ENCODE data around the gene LRRC15.

LRRC15 gene

GRCh38 chr3:194330160-194330559 is 39.4 kb downstream of the LRRC15 start:
- H3K27ac ChIP-seq (ENCODE audit: low read length) = no peak overlapping the region

GRCh38 chr3:194329583-194329965 is 40.0 kb downstream of the LRRC15 start:
- Histone ChIP-seq H3K36me3 (ENCODE audit: control insufficient read depth, low read depth, low read length) (no peaks in the 10 kb centered on the region), H3K27me3 (ENCODE audit: control insufficient read depth, insufficient read depth, low read length) (peaks cover 27% of the 10 kb centered on the region), H3K9me3 (ENCODE audit: control insufficient read depth, low read depth, low read length) (no peaks in the 10 kb centered on the region), H3K9ac (ENCODE audit: low read length) (no peak overlapping the region), H3K27ac (ENCODE audit: low read length) (no peak overlapping the region), H3K4me3 (ENCODE audit: low read length) (no peak overlapping the region), H3K4me1 (ENCODE audit: control insufficient read depth, low read depth, low read length) (no peaks in the 10 kb centered on the region)

More at GRCh38 chr3:194330160-194330559, 39.4 kb downstream of the LRRC15 start:
- Histone ChIP-seq H3K36me3 (ENCODE audit: control insufficient read depth, low read depth, low read length) (no peaks in the 10 kb centered on the region), H3K4me3 (ENCODE audit: low read length) (no peak overlapping the region), H3K9ac (ENCODE audit: low read length) (no peak overlapping the region), H3K27me3 (ENCODE audit: control insufficient read depth, insufficient read depth, low read length) (peaks cover 27% of the 10 kb centered on the region), H3K4me1 (ENCODE audit: control insufficient read depth, low read depth, low read length) (no peaks in the 10 kb centered on the region), H3K9me3 (ENCODE audit: control insufficient read depth, low read depth, low read length) (no peaks in the 10 kb centered on the region)

- peaks cover 24% of the 10 kb centered on the region for H3K27me3 ChIP-seq (ENCODE audit: control insufficient read depth, insufficient read depth, low read length)
- no peak overlapping the region for H3K9ac ChIP-seq (ENCODE audit: low read length)
- H3K27ac ChIP-seq (ENCODE audit: low read length) = no peak overlapping the region
Measured at GRCh38 chr3:194328942-194329582, 40.5 kb downstream of the LRRC15 start.

GRCh38 chr3:194328053-194328657 is 41.4 kb downstream of the LRRC15 start:
- no peak overlapping the region for H3K27ac ChIP-seq (ENCODE audit: low read length)
- H3K27me3 ChIP-seq (ENCODE audit: control insufficient read depth, insufficient read depth, low read length) = peaks cover 16% of the 10 kb centered on the region
- no peaks in the 10 kb centered on the region for H3K9me3 ChIP-seq (ENCODE audit: control insufficient read depth, low read depth, low read length)
- H3K4me1 ChIP-seq (ENCODE audit: control insufficient read depth, low read depth, low read length) = no peaks in the 10 kb centered on the region
- H3K36me3 ChIP-seq (ENCODE audit: control insufficient read depth, low read depth, low read length) = no peaks in the 10 kb centered on the region
- no peak overlapping the region for H3K4me3 ChIP-seq (ENCODE audit: low read length)
- no peak overlapping the region for H3K9ac ChIP-seq (ENCODE audit: low read length)

More at GRCh38 chr3:194328942-194329582, 40.5 kb downstream of the LRRC15 start:
- no peak overlapping the region for H3K4me3 ChIP-seq (ENCODE audit: low read length)
- H3K9me3 ChIP-seq (ENCODE audit: control insufficient read depth, low read depth, low read length) = no peaks in the 10 kb centered on the region
- H3K4me1 ChIP-seq (ENCODE audit: control insufficient read depth, low read depth, low read length) = no peaks in the 10 kb centered on the region
- no peaks in the 10 kb centered on the region for H3K36me3 ChIP-seq (ENCODE audit: control insufficient read depth, low read depth, low read length)

- peaks cover 9% of the 10 kb centered on the region for H3K27me3 ChIP-seq (ENCODE audit: control insufficient read depth, insufficient read depth, low read length)
- no peaks in the 10 kb centered on the region for H3K36me3 ChIP-seq (ENCODE audit: control insufficient read depth, low read depth, low read length)
- no peaks in the 10 kb centered on the region for H3K4me1 ChIP-seq (ENCODE audit: control insufficient read depth, low read depth, low read length)
- no peak overlapping the region for H3K9ac ChIP-seq (ENCODE audit: low read length)
- no peak overlapping the region for H3K27ac ChIP-seq (ENCODE audit: low read length)
- H3K4me3 ChIP-seq (ENCODE audit: low read length) = no peak overlapping the region
- H3K9me3 ChIP-seq (ENCODE audit: control insufficient read depth, low read depth, low read length) = no peaks in the 10 kb centered on the region
Measured at GRCh38 chr3:194327218-194328052, 42.1 kb downstream of the LRRC15 start.

- no peaks in the 10 kb centered on the region for H3K36me3 ChIP-seq (ENCODE audit: control insufficient read depth, low read depth, low read length)
- H3K27ac ChIP-seq (ENCODE audit: low read length) = no peak overlapping the region
Measured at GRCh38 chr3:194326968-194327217, 42.6 kb downstream of the LRRC15 start.

GRCh38 chr3:194326192-194326967 is 43.2 kb downstream of the LRRC15 start:
- no peaks in the 10 kb centered on the region for H3K4me1 ChIP-seq (ENCODE audit: control insufficient read depth, low read depth, low read length)
- H3K27ac ChIP-seq (ENCODE audit: low read length) = no peak overlapping the region
- no peak overlapping the region for H3K4me3 ChIP-seq (ENCODE audit: low read length)
- H3K36me3 ChIP-seq (ENCODE audit: control insufficient read depth, low read depth, low read length) = no peaks in the 10 kb centered on the region
- no peak overlapping the region for H3K9ac ChIP-seq (ENCODE audit: low read length)
- no peaks in the 10 kb centered on the region for H3K27me3 ChIP-seq (ENCODE audit: control insufficient read depth, insufficient read depth, low read length)
- H3K9me3 ChIP-seq (ENCODE audit: control insufficient read depth, low read depth, low read length) = no peaks in the 10 kb centered on the region

More at GRCh38 chr3:194326968-194327217, 42.6 kb downstream of the LRRC15 start:
- H3K27me3 ChIP-seq (ENCODE audit: control insufficient read depth, insufficient read depth, low read length) = peaks cover 4% of the 10 kb centered on the region
- H3K9ac ChIP-seq (ENCODE audit: low read length) = no peak overlapping the region
- no peak overlapping the region for H3K4me3 ChIP-seq (ENCODE audit: low read length)
- no peaks in the 10 kb centered on the region for H3K9me3 ChIP-seq (ENCODE audit: control insufficient read depth, low read depth, low read length)
- H3K4me1 ChIP-seq (ENCODE audit: control insufficient read depth, low read depth, low read length) = no peaks in the 10 kb centered on the region

GRCh38 chr3:194325424-194326153 is 44.0 kb downstream of the LRRC15 start:
- no peaks in the 10 kb centered on the region for H3K36me3 ChIP-seq (ENCODE audit: control insufficient read depth, low read depth, low read length)
- no peaks in the 10 kb centered on the region for H3K9me3 ChIP-seq (ENCODE audit: control insufficient read depth, low read depth, low read length)
- no peak overlapping the region for H3K27ac ChIP-seq (ENCODE audit: low read length)
- H3K27me3 ChIP-seq (ENCODE audit: control insufficient read depth, insufficient read depth, low read length) = no peaks in the 10 kb centered on the region
- no peak overlapping the region for H3K9ac ChIP-seq (ENCODE audit: low read length)
- no peak overlapping the region for H3K4me3 ChIP-seq (ENCODE audit: low read length)
- H3K4me1 ChIP-seq (ENCODE audit: control insufficient read depth, low read depth, low read length) = no peaks in the 10 kb centered on the region

- no peak overlapping the region for H3K9ac ChIP-seq (ENCODE audit: low read length)
- H3K4me3 ChIP-seq (ENCODE audit: low read length) = no peak overlapping the region
- no peaks in the 10 kb centered on the region for H3K4me1 ChIP-seq (ENCODE audit: control insufficient read depth, low read depth, low read length)
- no peak overlapping the region for H3K27ac ChIP-seq (ENCODE audit: low read length)
- H3K36me3 ChIP-seq (ENCODE audit: control insufficient read depth, low read depth, low read length) = no peaks in the 10 kb centered on the region
- no peaks in the 10 kb centered on the region for H3K27me3 ChIP-seq (ENCODE audit: control insufficient read depth, insufficient read depth, low read length)
- no peaks in the 10 kb centered on the region for H3K9me3 ChIP-seq (ENCODE audit: control insufficient read depth, low read depth, low read length)
Measured at GRCh38 chr3:194324823-194325327, 44.7 kb downstream of the LRRC15 start.

- H3K27ac ChIP-seq (ENCODE audit: low read length) = no peak overlapping the region
- H3K4me1 ChIP-seq (ENCODE audit: control insufficient read depth, low read depth, low read length) = no peaks in the 10 kb centered on the region
- H3K4me3 ChIP-seq (ENCODE audit: low read length) = no peak overlapping the region
- peaks cover 3% of the 10 kb centered on the region for H3K9me3 ChIP-seq (ENCODE audit: control insufficient read depth, low read depth, low read length)
- H3K9ac ChIP-seq (ENCODE audit: low read length) = no peak overlapping the region
- H3K36me3 ChIP-seq (ENCODE audit: control insufficient read depth, low read depth, low read length) = no peaks in the 10 kb centered on the region
- H3K27me3 ChIP-seq (ENCODE audit: control insufficient read depth, insufficient read depth, low read length) = no peaks in the 10 kb centered on the region
Measured at GRCh38 chr3:194323785-194324735, 45.5 kb downstream of the LRRC15 start.

All from iPS-18a (cell line).